Activated CD8-positive, alpha-beta T cell treated with anti-CD3 and anti-CD28 coated beads for 36 hours (primary cell): ENCODE results near the gene RACK1. TPM values are rescaled to one million over a fixed set of nuclear protein-coding genes. Genes with fewer than 3 reads are reported as not detected.
"Not testable (repeated sequence)": the region's sequence is repeated elsewhere in the genome, so short reads cannot be mapped to it uniquely, and the experiment has no call there.

ENCODE experiments used
- ATAC-seq: fragments of 200-7000 bp; cut with Tn5 transposase; one replicate; pipeline ENCODE4 v1.10.0; 2021; ENCODE audit warnings: mild to moderate bottlenecking, moderate library complexity
- CTCF ChIA-PET: fragments of 350-600 bp; sonication (Branson Sonifier 250); formaldehyde crosslinking; loops from one replicate; lab custom pipeline; 2021; ENCODE audit warnings: antibody characterized with exemption; lab: Charles Lee
- POLR2A ChIA-PET: fragments of 350-600 bp; sonication (Branson Sonifier 250); formaldehyde crosslinking; loops from one replicate; lab custom pipeline; 2021; ENCODE audit warnings: antibody characterized with exemption; lab: Charles Lee
- DNase-seq: peaks from one replicate; pipeline ENCODE4 v3.0.0-alpha.2; 2020
- H3K27ac Mint-ChIP-seq: one replicate; pipeline ENCODE4 v1.8.0; 2021; ENCODE audit warnings: mild to moderate bottlenecking, mixed read lengths
- H3K27me3 Mint-ChIP-seq: one replicate; pipeline ENCODE4 v1.8.0; 2021; ENCODE audit warnings: mixed read lengths
- H3K36me3 Mint-ChIP-seq: one replicate; pipeline ENCODE4 v1.8.0; 2021; ENCODE audit warnings: low read depth, mixed read lengths
- H3K4me1 Mint-ChIP-seq: one replicate; pipeline ENCODE4 v1.8.0; 2021; ENCODE audit warnings: low read depth, mixed read lengths
- H3K4me3 Mint-ChIP-seq: one replicate; pipeline ENCODE4 v1.8.0; 2021; ENCODE audit warnings: mild to moderate bottlenecking, moderate library complexity, mixed read lengths
- H3K9me3 Mint-ChIP-seq: one replicate; pipeline ENCODE4 v1.8.0; 2021; ENCODE audit warnings: mixed read lengths
- CTCF ChIP-seq: fragments of 200-600 bp; IDR thresholded peaks from one replicate; pipeline ENCODE4 v1.8.0; 2022; ENCODE audit warnings: antibody characterized with exemption, mild to moderate bottlenecking
- intact Hi-C: fragments of 100-400 bp; cut with micrococcal nuclease; formaldehyde crosslinking; loops from one replicate; pipeline ENCODE4 v1.10.0; 2022
- total RNA-seq, 2 experiments: library from RNA; stranded (reverse); gene quantifications; one replicate each; pipeline ENCODE4 v1.2.3, GENCODE V29; 2021

The RACK1 gene
- total RNA-seq = 1,000 to 10,000 TPM; 2,759 to 2,801 TPM

DNA sequence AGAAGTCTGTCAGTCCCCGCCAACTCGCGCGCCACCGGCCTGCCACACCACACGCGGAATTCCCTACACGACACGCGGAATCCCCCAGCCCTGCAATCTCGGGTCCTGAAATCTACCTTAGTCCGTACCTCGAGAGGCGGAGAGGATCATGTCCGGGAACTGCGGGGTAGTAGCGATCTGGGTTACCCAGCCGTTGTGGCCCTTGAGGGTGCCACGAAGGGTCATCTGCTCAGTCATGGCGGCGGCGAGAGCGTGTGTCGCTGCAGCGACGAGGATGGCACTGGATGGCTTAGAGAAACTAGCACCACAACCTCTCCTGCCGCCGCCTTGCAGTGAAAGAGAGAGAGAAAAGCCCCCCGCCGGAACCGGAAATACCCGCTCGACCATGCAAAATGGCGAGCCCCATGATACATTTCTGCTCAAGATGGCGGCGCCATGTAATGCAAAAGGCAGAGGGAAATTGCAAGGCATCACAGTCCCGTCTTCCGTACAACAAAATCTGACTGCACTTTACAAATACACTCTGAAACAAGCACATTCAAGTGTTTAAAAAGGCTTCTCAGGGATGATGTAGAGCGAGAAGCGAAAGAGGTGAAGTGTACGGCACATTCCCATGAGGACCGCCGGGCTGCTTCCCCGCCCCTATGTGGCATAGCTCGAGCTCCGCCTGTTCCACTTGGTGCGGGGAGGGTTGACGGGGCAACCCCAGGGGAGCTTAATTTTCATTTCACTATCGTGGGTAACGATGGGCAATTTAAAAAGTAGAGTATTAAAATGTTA lies at the start of gene RACK1:
Gene RACK1 (minus strand): TSS at position 343 of the 780 bp plus-strand sequence. CDS start 106 bp downstream, at position 237.
- ChIA-PET POLR2A (interaction anchor here (0.6 to 35.9 kb wide), 11 partner anchors 5 to 111 kb away, joined by 3 to 746 read pairs (median 7); partner anchors contain the start of genes RACK1, TRIM41 and TRIM52), CTCF (interaction anchor here (0.8 to 2.3 kb wide), 2 partner anchors 12 to 59 kb away, joined by 3 to 10 read pairs; no protein-coding TSS in a partner anchor)
- peak; percentile 94 for DNase-seq
- H3K27ac Mint-ChIP-seq = peak within 1 kb of the TSS; percentile 100
- H3K9me3 Mint-ChIP-seq = no peaks in the 10 kb centered on the region
- TF ChIP-seq CTCF = no peak
- H3K4me3 Mint-ChIP-seq = peak within 1 kb of the TSS; percentile 99
- peaks cover 64% of the 10 kb centered on the region for H3K36me3 Mint-ChIP-seq
- intact Hi-C loops = loop anchor here (2.0 kb wide), 1 partner anchor 19 kb away; no protein-coding TSS in a partner anchor
- ATAC-seq = peak; percentile 68
- H3K4me1 Mint-ChIP-seq = peaks cover 42% of the 10 kb centered on the region
- H3K27me3 Mint-ChIP-seq = no peaks in the 10 kb centered on the region

- DNase-seq, intact Hi-C loops, H3K4me3 Mint-ChIP-seq, H3K9me3 Mint-ChIP-seq, ATAC-seq, H3K4me1 Mint-ChIP-seq, H3K27me3 Mint-ChIP-seq, H3K36me3 Mint-ChIP-seq, H3K27ac Mint-ChIP-seq, POLR2A ChIA-PET: not testable (repeated sequence)
- CTCF ChIA-PET = interaction anchor here (0.6 kb wide), 1 partner anchor 67 kb away, joined by 3 read pairs; no protein-coding TSS in a partner anchor
Observed at GRCh38 chr5:181287331-181287730, 43.6 kb upstream of the RACK1 start.

DNA sequence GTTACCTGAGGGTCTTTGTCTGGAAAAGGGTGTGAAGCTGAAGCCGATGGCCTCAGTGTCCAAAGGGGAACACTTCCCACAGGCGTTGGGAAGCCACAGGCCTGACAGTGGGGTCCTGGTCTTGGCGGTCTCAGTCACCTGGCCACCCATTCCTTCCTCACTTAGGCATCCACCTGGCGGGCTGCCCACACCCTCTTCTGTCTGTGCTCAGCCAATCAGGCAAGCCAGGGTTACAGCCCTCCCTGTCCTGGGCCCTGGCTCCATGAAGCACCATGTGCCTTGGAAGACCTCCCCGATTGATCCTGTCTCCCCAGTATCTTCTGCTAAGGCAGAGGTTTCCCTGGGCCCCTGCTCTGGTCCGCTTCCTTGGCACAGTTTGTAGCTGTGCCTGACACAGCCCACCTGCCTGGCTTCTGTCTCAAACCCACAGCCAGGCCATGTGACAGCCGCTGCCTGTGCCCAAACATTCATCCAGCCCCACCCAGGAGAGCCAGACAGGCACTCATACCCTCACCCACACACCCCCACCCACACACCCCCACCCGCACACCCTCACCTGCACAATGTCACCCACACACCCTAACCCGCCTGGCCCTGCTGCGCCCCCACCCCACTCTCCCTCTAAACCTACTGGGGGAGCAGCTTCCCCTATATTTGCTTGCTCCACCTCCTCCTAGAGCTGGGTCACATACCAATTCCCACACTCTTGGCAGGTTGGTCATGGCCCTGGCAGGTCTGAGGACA lies 42.4 kb upstream of the RACK1 start:
- H3K27ac Mint-ChIP-seq, POLR2A ChIA-PET, H3K27me3 Mint-ChIP-seq, intact Hi-C loops, CTCF ChIA-PET, ATAC-seq, H3K4me3 Mint-ChIP-seq, H3K9me3 Mint-ChIP-seq, H3K4me1 Mint-ChIP-seq, DNase-seq, H3K36me3 Mint-ChIP-seq: not testable (repeated sequence)

GRCh38 chr5:181283841-181284755 lies 40.4 kb upstream of the RACK1 start:
- POLR2A ChIA-PET, DNase-seq, H3K36me3 Mint-ChIP-seq, CTCF ChIA-PET, H3K4me3 Mint-ChIP-seq, intact Hi-C loops, H3K27ac Mint-ChIP-seq, H3K27me3 Mint-ChIP-seq, ATAC-seq, H3K4me1 Mint-ChIP-seq, H3K9me3 Mint-ChIP-seq: not testable (repeated sequence)
- peak; percentile 9 for TF ChIP-seq CTCF

DNA sequence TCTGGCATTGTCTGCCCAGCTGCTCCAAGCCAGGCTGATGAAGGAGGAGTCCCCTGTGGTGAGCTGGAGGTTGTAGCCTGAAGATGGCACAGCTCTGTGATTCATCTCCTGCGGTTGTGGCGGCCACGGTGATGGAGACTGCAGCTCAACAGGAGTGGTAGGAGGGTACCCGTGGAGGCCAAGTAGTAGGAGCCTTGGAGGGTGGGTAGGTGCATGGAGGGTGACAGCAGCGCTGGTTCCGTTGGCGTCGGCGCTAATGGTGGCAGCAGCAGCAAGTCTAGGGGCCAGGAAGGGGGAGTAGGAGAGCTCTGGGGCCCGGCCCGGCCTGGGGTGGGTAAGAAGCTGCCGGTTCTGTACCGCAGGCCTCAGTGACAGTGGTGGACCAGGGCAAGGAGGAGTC lies 39.6 kb upstream of the RACK1 start:
- no peak for DNase-seq
- no peaks in the 10 kb centered on the region for H3K27me3 Mint-ChIP-seq
- H3K36me3 Mint-ChIP-seq = no peaks in the 10 kb centered on the region
- ChIA-PET POLR2A (no interaction called here), CTCF (no interaction called here)
- no peak for TF ChIP-seq CTCF
- H3K27ac Mint-ChIP-seq = no peak overlapping the region
- H3K4me3 Mint-ChIP-seq = no peak overlapping the region
- H3K9me3 Mint-ChIP-seq = no peaks in the 10 kb centered on the region
- no peak for ATAC-seq
- intact Hi-C loops = no loop called here
- no peaks in the 10 kb centered on the region for H3K4me1 Mint-ChIP-seq
